22Rv1 (cell line): ENCODE measurements around the gene GIGYF1.
A peak's percentile ranks its signal among the peaks of the same experiment; 100 is the strongest.
"Not testable (repeated sequence)": the region's sequence is repeated elsewhere in the genome, so short reads cannot be mapped to it uniquely, and the experiment has no call there.

Source experiments
- H3K27ac ChIP-seq: fragments of 450-650 bp; 2 replicates; pipeline ENCODE4 v1.5.1; 2017
- ZFX ChIP-seq: fragments of 450-650 bp; IDR thresholded peaks from 2 replicates; pipeline ENCODE4 v1.6.1; 2017; ENCODE audit warnings: antibody characterized with exemption, borderline replicate concordance
- TF ChIP-seq, protein P1 (sequence below): fragments of 450-650 bp; IDR thresholded peaks from 2 replicates; pipeline ENCODE4 v1.5.1; 2017; ENCODE audit warnings: mild to moderate bottlenecking

GIGYF1 gene

DNA sequence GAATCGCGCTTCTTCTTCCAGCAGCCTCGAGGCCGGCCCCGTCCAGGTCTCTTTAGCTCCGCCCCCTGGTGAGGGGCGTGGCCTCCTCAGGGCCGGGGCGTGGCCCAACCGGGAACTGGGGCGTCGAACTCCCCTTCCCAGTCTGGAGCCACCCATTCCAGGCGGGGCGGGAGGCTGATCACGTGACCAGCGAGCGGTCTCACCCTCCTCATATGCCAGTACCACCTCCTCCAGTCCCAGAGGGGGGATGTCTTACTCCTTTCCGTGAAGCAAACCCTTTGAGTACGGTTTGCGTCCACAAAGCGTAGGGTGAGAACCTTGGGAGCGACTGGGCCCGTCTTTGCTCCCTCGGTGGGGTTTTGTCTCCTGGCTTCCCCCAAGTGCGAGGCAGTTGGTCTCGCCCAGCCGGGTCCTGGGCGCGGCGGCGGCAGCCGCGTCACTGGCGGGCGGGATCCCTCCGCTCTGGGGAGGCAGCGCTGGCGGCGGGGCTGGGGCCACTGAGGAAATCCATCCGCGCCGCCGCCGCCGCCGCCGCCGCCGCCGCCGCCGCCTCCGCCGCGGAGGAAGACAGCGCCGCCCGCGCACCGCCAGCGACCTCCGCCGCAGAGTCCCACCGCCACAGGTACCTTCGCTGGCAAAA, 20.6 kb downstream of the GIGYF1 start, which contains the start of gene GNB2:
Gene GNB2 (plus strand): TSS at position 439 of the 640 bp plus-strand sequence. CDS start 2,526 bp downstream, outside the sequence.
- TF ChIP-seq ZFX = no peak
- TF ChIP-seq, protein P1, sequence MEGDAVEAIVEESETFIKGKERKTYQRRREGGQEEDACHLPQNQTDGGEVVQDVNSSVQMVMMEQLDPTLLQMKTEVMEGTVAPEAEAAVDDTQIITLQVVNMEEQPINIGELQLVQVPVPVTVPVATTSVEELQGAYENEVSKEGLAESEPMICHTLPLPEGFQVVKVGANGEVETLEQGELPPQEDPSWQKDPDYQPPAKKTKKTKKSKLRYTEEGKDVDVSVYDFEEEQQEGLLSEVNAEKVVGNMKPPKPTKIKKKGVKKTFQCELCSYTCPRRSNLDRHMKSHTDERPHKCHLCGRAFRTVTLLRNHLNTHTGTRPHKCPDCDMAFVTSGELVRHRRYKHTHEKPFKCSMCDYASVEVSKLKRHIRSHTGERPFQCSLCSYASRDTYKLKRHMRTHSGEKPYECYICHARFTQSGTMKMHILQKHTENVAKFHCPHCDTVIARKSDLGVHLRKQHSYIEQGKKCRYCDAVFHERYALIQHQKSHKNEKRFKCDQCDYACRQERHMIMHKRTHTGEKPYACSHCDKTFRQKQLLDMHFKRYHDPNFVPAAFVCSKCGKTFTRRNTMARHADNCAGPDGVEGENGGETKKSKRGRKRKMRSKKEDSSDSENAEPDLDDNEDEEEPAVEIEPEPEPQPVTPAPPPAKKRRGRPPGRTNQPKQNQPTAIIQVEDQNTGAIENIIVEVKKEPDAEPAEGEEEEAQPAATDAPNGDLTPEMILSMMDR = peak; percentile 10; the same call in 1 of the 2 replicates

DNA sequence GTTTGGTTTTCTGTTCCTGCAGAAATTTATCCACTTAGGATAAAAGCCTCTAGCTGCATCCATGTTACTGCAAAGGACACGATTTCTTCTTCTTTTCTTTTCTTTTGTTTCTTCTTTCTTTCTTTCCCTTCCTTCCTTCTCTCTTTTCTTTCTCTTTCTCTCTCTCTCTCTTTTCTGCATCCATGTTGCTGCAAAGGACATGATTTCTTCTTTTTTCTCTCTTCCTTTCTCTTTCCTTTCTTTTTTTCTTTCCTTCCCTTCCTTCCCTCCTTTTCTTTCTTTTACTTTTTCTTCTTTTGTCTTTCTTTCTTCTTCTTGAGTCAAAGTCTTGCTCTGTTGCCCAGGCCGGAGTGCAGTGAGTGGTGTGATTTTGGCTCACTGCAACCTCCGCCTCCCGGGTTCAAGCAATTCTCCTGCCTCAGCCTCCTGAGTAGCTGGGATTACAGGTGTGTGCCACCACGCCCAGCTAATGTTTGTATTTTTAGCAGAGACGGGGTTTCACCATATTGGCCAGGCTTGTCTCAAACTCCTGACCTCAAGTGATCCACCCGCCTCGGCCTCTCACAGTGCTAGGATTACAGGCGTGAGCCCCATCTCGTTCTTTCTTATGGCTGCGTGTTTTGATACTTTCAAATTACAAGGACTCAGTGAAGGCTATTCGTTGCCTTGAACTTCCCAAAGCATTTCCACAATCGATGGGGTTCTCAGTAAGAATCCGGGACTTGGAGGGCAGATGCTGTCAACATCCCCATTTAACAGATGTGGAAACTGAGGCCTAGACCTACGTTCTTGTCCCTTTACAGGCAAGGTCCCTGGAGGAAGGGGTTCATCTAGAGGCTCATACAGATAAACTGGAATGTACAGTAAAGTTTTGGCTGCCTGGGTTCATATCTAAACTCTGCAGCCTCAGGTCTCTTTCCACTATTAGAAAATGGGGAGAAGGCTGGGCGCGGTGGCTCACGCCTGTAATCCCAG, 22.4 kb downstream of the GIGYF1 start:
- no peak for TF ChIP-seq ZFX
- TF ChIP-seq, protein P1 = no peak
- no peak overlapping the region for H3K27ac ChIP-seq

More for the DNA sequence above, 20.6 kb downstream of the GIGYF1 start, which contains the start of gene GNB2:
- H3K27ac ChIP-seq = peak within 1 kb of the TSS; percentile 94

DNA sequence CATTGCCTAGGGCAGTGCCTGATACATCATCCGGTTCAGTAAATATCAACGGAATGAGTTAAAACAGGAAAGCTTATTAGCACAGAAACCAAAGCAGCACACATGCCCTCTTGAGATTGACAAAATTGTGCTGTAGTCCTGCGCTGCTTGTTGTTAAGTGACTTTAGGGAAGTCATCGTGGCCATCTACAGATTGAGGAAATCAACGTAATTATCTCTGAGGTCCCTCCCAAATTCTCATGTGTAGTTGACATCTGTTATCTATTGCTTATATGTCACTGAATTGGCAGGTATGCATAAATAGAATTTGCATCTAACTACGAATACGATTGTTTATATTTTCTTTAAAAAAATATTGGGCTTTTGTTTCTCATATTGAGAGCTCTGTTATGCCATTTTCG, 24.0 kb downstream of the GIGYF1 start:
- TF ChIP-seq ZFX = no peak
- TF ChIP-seq, protein P1 = no peak

GRCh38 chr7:100669106-100669505, 24.9 kb downstream of the GIGYF1 start:
- H3K27ac ChIP-seq = not testable (repeated sequence)

More for the DNA sequence above, 24.0 kb downstream of the GIGYF1 start:
- H3K27ac ChIP-seq = no peak overlapping the region

DNA sequence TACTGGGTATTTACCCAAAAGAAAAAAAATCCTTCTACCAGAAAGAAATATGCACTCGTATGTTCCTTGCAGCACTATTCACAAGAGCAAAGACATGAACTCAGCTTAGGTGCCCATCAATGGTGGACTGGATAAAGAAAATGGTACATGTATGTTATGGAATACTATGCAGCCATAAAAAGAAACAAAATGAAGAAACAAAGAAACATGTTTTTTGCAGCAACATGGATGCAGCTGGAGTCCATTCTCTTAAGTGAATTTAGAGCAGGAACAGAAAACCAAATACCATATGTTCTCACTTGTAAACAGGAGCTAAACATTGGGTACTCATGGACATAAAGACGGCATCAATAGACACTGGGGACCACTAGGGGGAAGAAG, 26.0 kb downstream of the GIGYF1 start:
- no peak for TF ChIP-seq ZFX
- TF ChIP-seq, protein P1 = no peak
- H3K27ac ChIP-seq = no peak overlapping the region

- no peak overlapping the region for H3K27ac ChIP-seq
- TF ChIP-seq ZFX = no peak
- TF ChIP-seq, protein P1 = no peak
Measured at GRCh38 chr7:100667331-100668068, 26.6 kb downstream of the GIGYF1 start.

- TF ChIP-seq, protein P1 = no peak
- TF ChIP-seq ZFX = no peak
Measured at GRCh38 chr7:100665168-100665726, 28.8 kb downstream of the GIGYF1 start.

GRCh38 chr7:100662194-100662776, 31.8 kb downstream of the GIGYF1 start:
- not testable (repeated sequence) for H3K27ac ChIP-seq

More at GRCh38 chr7:100665168-100665726, 28.8 kb downstream of the GIGYF1 start:
- no peak overlapping the region for H3K27ac ChIP-seq
